ENCODE data around the gene PRUNE2.

The PRUNE2 gene

DNA sequence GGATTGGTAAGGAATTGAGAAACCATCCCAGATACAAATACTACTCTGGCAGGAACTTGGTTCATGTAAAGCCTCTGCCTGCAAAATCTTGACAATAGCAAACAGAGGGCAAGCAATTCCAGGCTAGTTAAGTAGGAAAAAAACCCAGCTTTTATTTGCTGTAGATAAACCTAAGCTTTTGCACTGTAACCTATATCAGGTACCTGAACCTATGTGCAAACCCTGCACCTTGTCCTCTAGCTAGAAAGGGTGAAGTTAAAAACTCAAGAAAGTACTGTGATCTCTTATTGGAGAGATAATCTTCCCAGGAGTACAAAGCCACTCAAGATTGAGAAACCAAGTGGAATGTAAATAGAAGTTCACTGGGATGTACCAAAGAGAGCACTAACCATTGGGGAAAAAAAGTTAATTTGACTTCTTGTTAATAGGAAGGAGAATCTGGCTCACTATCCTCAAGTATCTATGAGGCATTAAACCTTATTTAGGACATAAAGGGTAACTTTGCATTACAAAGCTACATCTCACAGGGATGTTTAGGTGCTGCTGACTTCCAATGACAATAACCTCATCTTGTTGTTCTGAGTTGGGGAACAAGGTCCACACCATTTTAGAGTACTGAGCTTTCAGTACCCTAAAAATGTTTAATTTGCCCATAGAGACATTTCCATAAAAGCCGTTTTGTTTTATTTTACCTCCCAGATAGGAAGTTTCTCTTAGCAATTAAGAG lies 215.5 kb downstream of the PRUNE2 start:
- H2AFZ ChIP-seq (ENCODE audit: low read depth, low read length), result no peak overlapping the region
- no peak overlapping the region for H3K9ac ChIP-seq (ENCODE audit: low read depth, low read length)
- no peak overlapping the region for H3K4me3 ChIP-seq (ENCODE audit: low read depth in 1 of 2, low read length in 2 of 2)
- H3K4me1 ChIP-seq (ENCODE audit: insufficient read depth, low read length), result no peaks in the 10 kb centered on the region; the same call in 1 of the 2 replicates
- peaks cover 12% of the 10 kb centered on the region for H3K27me3 ChIP-seq (ENCODE audit: insufficient read depth, low read length, poor library complexity)
- no peaks in the 10 kb centered on the region for H3K79me2 ChIP-seq (ENCODE audit: insufficient read depth, low read length)
- TF ChIP-seq, protein P1, sequence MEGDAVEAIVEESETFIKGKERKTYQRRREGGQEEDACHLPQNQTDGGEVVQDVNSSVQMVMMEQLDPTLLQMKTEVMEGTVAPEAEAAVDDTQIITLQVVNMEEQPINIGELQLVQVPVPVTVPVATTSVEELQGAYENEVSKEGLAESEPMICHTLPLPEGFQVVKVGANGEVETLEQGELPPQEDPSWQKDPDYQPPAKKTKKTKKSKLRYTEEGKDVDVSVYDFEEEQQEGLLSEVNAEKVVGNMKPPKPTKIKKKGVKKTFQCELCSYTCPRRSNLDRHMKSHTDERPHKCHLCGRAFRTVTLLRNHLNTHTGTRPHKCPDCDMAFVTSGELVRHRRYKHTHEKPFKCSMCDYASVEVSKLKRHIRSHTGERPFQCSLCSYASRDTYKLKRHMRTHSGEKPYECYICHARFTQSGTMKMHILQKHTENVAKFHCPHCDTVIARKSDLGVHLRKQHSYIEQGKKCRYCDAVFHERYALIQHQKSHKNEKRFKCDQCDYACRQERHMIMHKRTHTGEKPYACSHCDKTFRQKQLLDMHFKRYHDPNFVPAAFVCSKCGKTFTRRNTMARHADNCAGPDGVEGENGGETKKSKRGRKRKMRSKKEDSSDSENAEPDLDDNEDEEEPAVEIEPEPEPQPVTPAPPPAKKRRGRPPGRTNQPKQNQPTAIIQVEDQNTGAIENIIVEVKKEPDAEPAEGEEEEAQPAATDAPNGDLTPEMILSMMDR (IDR thresholded peaks at IDR 0.05; ENCODE audit: borderline replicate concordance, extremely low read depth, low read length, poor library complexity, severe bottlenecking), result no peak
- TF ChIP-seq EZH2 (IDR thresholded peaks at IDR 0.05; ENCODE audit: borderline replicate concordance, low read depth, low read length, severe bottlenecking), result no peak
- DNase-seq, result no peak
- H3K9me3 ChIP-seq (ENCODE audit: insufficient read depth, low read length, severe bottlenecking), result no peaks in the 10 kb centered on the region
- H4K20me1 ChIP-seq (ENCODE audit: insufficient read depth, low read length), result no peaks in the 10 kb centered on the region
- no peak overlapping the region for H3K4me2 ChIP-seq (ENCODE audit: insufficient read depth, low read length)
- no peak for ATAC-seq (ENCODE audit: insufficient read depth, low read depth)
- no peaks in the 10 kb centered on the region for H3K36me3 ChIP-seq (ENCODE audit: insufficient read depth, low read length)
- H3K27ac ChIP-seq (ENCODE audit: low read length), result no peak overlapping the region

DNA sequence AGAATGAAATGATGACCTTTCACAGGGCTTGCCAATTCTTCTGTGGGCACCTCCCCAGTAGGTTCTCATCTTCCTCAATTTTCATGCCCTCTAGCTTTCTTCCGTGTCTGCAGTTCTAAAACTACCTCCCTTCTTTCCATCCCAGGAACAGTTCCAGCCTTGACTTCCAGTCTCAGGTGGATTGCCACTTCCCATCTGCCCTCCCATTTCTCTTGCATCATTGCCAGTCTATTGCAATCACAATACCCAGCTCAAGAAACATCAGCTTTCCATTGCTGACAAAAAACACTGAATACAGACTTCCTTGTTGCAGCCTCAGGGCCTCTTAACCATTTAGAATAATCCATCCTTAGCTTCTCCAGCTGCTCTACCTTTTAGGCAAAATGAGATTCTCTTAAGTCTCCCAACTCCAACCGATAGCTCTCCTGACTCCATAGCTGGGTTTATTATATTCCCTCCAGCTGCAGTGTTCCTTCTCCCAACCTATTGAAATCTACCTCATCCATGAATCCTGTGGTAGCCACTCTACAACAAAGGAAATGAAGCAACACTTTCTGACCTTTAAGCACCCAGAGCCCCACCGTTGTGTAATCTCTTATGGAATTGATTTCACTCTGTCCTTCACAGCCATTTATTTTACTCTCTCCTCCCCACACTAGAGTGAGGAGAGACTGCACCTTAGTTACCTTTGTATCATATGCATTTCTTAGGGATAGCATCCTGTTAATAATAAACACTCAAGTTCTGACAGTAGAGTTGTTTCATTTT lies 217.3 kb downstream of the PRUNE2 start:
- Histone ChIP-seq H2AFZ (ENCODE audit: low read depth, low read length) (no peak overlapping the region), H3K4me2 (ENCODE audit: insufficient read depth, low read length) (no peak overlapping the region)

GRCh38 chr9:76687861-76688391 lies 218.0 kb downstream of the PRUNE2 start:
- no peaks in the 10 kb centered on the region for H3K9me3 ChIP-seq (ENCODE audit: insufficient read depth, low read length, severe bottlenecking)
- H3K9ac ChIP-seq (ENCODE audit: low read depth, low read length), result no peak overlapping the region
- no peaks in the 10 kb centered on the region for H4K20me1 ChIP-seq (ENCODE audit: insufficient read depth, low read length)
- no peak overlapping the region for H3K4me3 ChIP-seq (ENCODE audit: low read depth in 1 of 2, low read length in 2 of 2)
- H3K36me3 ChIP-seq (ENCODE audit: insufficient read depth, low read length), result no peaks in the 10 kb centered on the region
- H3K79me2 ChIP-seq (ENCODE audit: insufficient read depth, low read length), result no peaks in the 10 kb centered on the region
- TF ChIP-seq, protein P1 (IDR thresholded peaks at IDR 0.05; ENCODE audit: borderline replicate concordance, extremely low read depth, low read length, poor library complexity, severe bottlenecking), result no peak
- no peak for TF ChIP-seq EZH2 (IDR thresholded peaks at IDR 0.05; ENCODE audit: borderline replicate concordance, low read depth, low read length, severe bottlenecking)
- no peak overlapping the region for H2AFZ ChIP-seq (ENCODE audit: low read depth, low read length)
- H3K4me1 ChIP-seq (ENCODE audit: insufficient read depth, low read length), result no peaks in the 10 kb centered on the region; the same call in 1 of the 2 replicates
- no peak for ATAC-seq (ENCODE audit: insufficient read depth, low read depth)
- DNase-seq, result no peak
- H3K4me2 ChIP-seq (ENCODE audit: insufficient read depth, low read length), result no peak overlapping the region
- peaks cover 12% of the 10 kb centered on the region for H3K27me3 ChIP-seq (ENCODE audit: insufficient read depth, low read length, poor library complexity)
- no peak overlapping the region for H3K27ac ChIP-seq (ENCODE audit: low read length)

More for the DNA sequence above, 217.3 kb downstream of the PRUNE2 start:
- ATAC-seq (ENCODE audit: insufficient read depth, low read depth), result no peak
- Histone ChIP-seq H3K27me3 (ENCODE audit: insufficient read depth, low read length, poor library complexity) (peaks cover 12% of the 10 kb centered on the region), H3K4me3 (ENCODE audit: low read depth in 1 of 2, low read length in 2 of 2) (no peak overlapping the region), H3K9ac (ENCODE audit: low read depth, low read length) (no peak overlapping the region), H3K27ac (ENCODE audit: low read length) (no peak overlapping the region), H3K4me1 (ENCODE audit: insufficient read depth, low read length) (no peaks in the 10 kb centered on the region; the same call in 1 of the 2 replicates), H3K9me3 (ENCODE audit: insufficient read depth, low read length, severe bottlenecking) (no peaks in the 10 kb centered on the region), H4K20me1 (ENCODE audit: insufficient read depth, low read length) (no peaks in the 10 kb centered on the region), H3K36me3 (ENCODE audit: insufficient read depth, low read length) (no peaks in the 10 kb centered on the region), H3K79me2 (ENCODE audit: insufficient read depth, low read length) (no peaks in the 10 kb centered on the region)
- no peak for DNase-seq
- no peak for TF ChIP-seq EZH2 (IDR thresholded peaks at IDR 0.05; ENCODE audit: borderline replicate concordance, low read depth, low read length, severe bottlenecking)
- TF ChIP-seq, protein P1 (IDR thresholded peaks at IDR 0.05; ENCODE audit: borderline replicate concordance, extremely low read depth, low read length, poor library complexity, severe bottlenecking), result no peak
